Caco-2 (cell line): ENCODE measurements around the gene KCNN3. TPM values are rescaled to one million over a fixed set of nuclear protein-coding genes. Genes with fewer than 3 reads are reported as not detected.

Source experiments
- BruUV-seq: library from RNA; stranded (reverse); fragments of 400-500 nt; replicated peaks from 2 replicates; lab custom pipeline; 2021; lab: Mats Ljungman, UMichigan
- CTCF ChIA-PET: fragments of 300-600 bp; sonication (Branson Sonifier 250); formaldehyde crosslinking; loops from one replicate; lab custom pipeline; 2022; ENCODE audit warnings: antibody characterized with exemption; lab: Charles Lee
- POLR2A ChIA-PET: fragments of 300-600 bp; sonication (Branson Sonifier 250); formaldehyde crosslinking; loops from one replicate; lab custom pipeline; 2022; ENCODE audit warnings: antibody characterized with exemption; lab: Charles Lee
- DNase-seq, 2 experiments: peaks; one replicate each; pipeline versions ENCODE4 v3.0.0 to v3.0.0-alpha.2; 2020 to 2022
- H3K27me3 ChIP-seq: replicated peaks from 2 replicates; pipeline ENCODE4 v1.6.0; 2011; ENCODE audit warnings: low read length; ENCODE audit not compliant: control insufficient read depth, insufficient read depth
- H3K36me3 ChIP-seq: 2 replicates; pipeline ENCODE4 v1.5.1; 2011; ENCODE audit warnings: low read length; ENCODE audit not compliant: control insufficient read depth, insufficient read depth
- H3K4me1 ChIP-seq: fragments of 250-450 bp; sonication (Bioruptor Pico); 2 replicates; pipeline ENCODE4 v1.5.1; 2020; ENCODE audit warnings: mild to moderate bottlenecking
- H3K4me3 ChIP-seq: 2 replicates; pipeline ENCODE4 v1.5.1; 2011; ENCODE audit warnings: low read depth, mild to moderate bottlenecking, control low read depth, low read length
- H3K9me3 ChIP-seq: fragments of 250-450 bp; sonication (Bioruptor Pico); 2 replicates; pipeline ENCODE4 v1.5.1; 2020; ENCODE audit warnings: mild to moderate bottlenecking, moderate library complexity
- H3K27ac Mint-ChIP-seq: one replicate; pipeline ENCODE4 v1.8.0; 2022; ENCODE audit warnings: mixed read lengths; ENCODE audit not compliant: unreplicated experiment
- H3K27me3 Mint-ChIP-seq: one replicate; pipeline ENCODE4 v1.8.0; 2022; ENCODE audit warnings: mixed read lengths; ENCODE audit not compliant: insufficient read depth, unreplicated experiment
- H3K36me3 Mint-ChIP-seq: one replicate; pipeline ENCODE4 v1.8.0; 2022; ENCODE audit warnings: mild to moderate bottlenecking, mixed read lengths; ENCODE audit not compliant: insufficient read depth, unreplicated experiment
- H3K4me1 Mint-ChIP-seq: one replicate; pipeline ENCODE4 v1.8.0; 2022; ENCODE audit warnings: low read depth, mixed read lengths; ENCODE audit not compliant: unreplicated experiment
- H3K4me3 Mint-ChIP-seq: one replicate; pipeline ENCODE4 v1.8.0; 2022; ENCODE audit warnings: mild to moderate bottlenecking, moderate library complexity, mixed read lengths; ENCODE audit not compliant: unreplicated experiment
- H3K9me3 Mint-ChIP-seq: one replicate; pipeline ENCODE4 v1.8.0; 2022; ENCODE audit warnings: mixed read lengths; ENCODE audit not compliant: unreplicated experiment
- intact Hi-C: fragments of 100-400 bp; cut with micrococcal nuclease; formaldehyde crosslinking; loops from one replicate; pipeline ENCODE4 v1.10.0; 2022; ENCODE audit not compliant: unreplicated experiment
- total RNA-seq: library from RNA; stranded (reverse); gene quantifications from 2 replicates; pipeline ENCODE4 v1.2.3, GENCODE V29; 2022
- TF ChIP-seq, protein P1 (sequence below), 2 experiments: fragments of 200-600 bp in 1 of 2; IDR thresholded peaks; 1 replicate in 1 of 2; 2 replicates in 1 of 2; pipeline versions ENCODE4 v1.5.1 to v1.8.0; 2011 to 2022; ENCODE audit warnings: antibody characterized with exemption in 1 of 2, control low read depth in 1 of 2, inconsistent platforms in 1 of 2, low read depth in 1 of 2, low read length in 1 of 2, mild to moderate bottlenecking in 1 of 2, moderate library complexity in 1 of 2; ENCODE audit not compliant: insufficient read depth in 1 of 2, severe bottlenecking in 1 of 2, unreplicated experiment in 1 of 2

KCNN3 gene
- total RNA-seq, 1 experiment from 2014 or later, result 0.05 TPM

DNA sequence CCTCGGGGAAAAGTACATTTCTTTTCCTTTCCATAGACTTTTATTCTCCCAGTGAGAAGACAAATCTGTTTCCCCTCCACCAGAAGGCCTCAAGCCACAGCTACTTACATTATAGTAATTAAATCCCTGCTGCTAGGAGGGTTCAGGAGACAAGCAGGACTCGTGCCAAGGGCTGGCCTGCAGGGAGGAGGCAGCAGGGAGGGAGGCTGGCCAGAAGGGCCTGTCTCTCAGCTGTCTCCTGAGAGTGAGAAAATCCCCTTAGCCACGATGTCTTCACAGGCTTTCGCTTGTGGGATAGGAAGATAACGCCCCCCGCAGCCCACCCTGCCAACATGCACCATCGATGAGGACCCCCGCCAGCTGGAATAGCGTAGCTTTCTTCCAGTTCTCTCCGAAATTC is 14.0 kb downstream of the KCNN3 start:
- POLR2A ChIA-PET, result no interaction called here
- Mint-ChIP-seq H3K4me3 (no peak overlapping the region), H3K36me3 (no peaks in the 10 kb centered on the region), H3K9me3 (no peaks in the 10 kb centered on the region), H3K27ac (no peak overlapping the region), H3K4me1 (no peaks in the 10 kb centered on the region), H3K27me3 (peaks cover 6% of the 10 kb centered on the region)
- H3K36me3 ChIP-seq, result no peaks in the 10 kb centered on the region
- no peaks in the 10 kb centered on the region for H3K4me1 ChIP-seq
- intact Hi-C loops, result no loop called here
- H3K4me3 ChIP-seq, result no peak overlapping the region
- no peaks in the 10 kb centered on the region for H3K27me3 ChIP-seq
- H3K9me3 ChIP-seq, result no peaks in the 10 kb centered on the region
- BruUV-seq, result no TSS peak
- TF ChIP-seq, protein P1, sequence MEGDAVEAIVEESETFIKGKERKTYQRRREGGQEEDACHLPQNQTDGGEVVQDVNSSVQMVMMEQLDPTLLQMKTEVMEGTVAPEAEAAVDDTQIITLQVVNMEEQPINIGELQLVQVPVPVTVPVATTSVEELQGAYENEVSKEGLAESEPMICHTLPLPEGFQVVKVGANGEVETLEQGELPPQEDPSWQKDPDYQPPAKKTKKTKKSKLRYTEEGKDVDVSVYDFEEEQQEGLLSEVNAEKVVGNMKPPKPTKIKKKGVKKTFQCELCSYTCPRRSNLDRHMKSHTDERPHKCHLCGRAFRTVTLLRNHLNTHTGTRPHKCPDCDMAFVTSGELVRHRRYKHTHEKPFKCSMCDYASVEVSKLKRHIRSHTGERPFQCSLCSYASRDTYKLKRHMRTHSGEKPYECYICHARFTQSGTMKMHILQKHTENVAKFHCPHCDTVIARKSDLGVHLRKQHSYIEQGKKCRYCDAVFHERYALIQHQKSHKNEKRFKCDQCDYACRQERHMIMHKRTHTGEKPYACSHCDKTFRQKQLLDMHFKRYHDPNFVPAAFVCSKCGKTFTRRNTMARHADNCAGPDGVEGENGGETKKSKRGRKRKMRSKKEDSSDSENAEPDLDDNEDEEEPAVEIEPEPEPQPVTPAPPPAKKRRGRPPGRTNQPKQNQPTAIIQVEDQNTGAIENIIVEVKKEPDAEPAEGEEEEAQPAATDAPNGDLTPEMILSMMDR (IDR thresholded peaks at IDR 0.05; ENCODE audit: insufficient read depth in 1 of 2, low read depth in 1 of 2, low read length in 1 of 2, severe bottlenecking in 1 of 2, unreplicated experiment in 1 of 2), result no peak
- DNase-seq, result no peak
- CTCF ChIA-PET, result interaction anchor here (1.0 kb wide), 1 partner anchor 11 kb away, joined by 4 read pairs; no protein-coding TSS in a partner anchor

DNA sequence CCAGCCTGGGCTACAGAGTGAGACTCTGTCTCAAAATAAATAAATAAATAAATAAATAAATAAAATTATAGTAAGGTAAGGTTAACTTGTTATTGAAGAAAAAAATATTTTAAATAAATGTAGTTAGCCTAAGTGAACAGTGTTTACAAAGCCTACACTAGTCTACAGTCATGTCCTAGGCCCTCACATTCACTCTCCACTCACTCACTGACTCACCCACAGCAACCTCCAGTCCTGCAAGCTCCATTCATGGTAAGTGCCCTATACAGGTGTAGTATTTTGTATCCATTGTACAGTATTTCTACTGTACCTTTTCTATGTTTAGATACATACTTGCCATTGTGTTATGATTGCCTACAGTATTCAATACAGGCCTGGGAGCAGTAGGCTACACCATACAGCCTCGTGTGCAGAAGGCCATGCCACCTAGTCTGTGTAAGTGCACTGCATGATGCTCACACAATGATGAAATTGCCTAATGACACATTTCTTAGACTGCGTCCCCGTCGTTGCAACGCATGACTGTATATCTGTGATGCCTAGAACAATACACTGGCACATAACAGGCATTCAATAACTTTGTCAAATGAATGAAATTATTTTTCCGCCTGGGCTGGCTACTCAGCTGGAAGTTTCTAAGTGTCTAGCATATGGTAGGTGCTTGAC is 14.8 kb downstream of the KCNN3 start:
- no peaks in the 10 kb centered on the region for H3K36me3 Mint-ChIP-seq
- Histone ChIP-seq H3K9me3 (no peaks in the 10 kb centered on the region), H3K4me1 (no peaks in the 10 kb centered on the region), H3K27me3 (no peaks in the 10 kb centered on the region), H3K4me3 (no peak overlapping the region), H3K36me3 (no peaks in the 10 kb centered on the region)
- no peaks in the 10 kb centered on the region for H3K4me1 Mint-ChIP-seq
- no peak for DNase-seq
- intact Hi-C loops, result no loop called here
- CTCF ChIA-PET, result no interaction called here
- H3K4me3 Mint-ChIP-seq, result no peak overlapping the region
- no peak overlapping the region for H3K27ac Mint-ChIP-seq
- H3K9me3 Mint-ChIP-seq, result no peaks in the 10 kb centered on the region
- peaks cover 6% of the 10 kb centered on the region for H3K27me3 Mint-ChIP-seq
- BruUV-seq, result no TSS peak
- POLR2A ChIA-PET, result no interaction called here
- TF ChIP-seq, protein P1 (IDR thresholded peaks at IDR 0.05; ENCODE audit: insufficient read depth in 1 of 2, low read depth in 1 of 2, low read length in 1 of 2, severe bottlenecking in 1 of 2, unreplicated experiment in 1 of 2), result no peak

DNA sequence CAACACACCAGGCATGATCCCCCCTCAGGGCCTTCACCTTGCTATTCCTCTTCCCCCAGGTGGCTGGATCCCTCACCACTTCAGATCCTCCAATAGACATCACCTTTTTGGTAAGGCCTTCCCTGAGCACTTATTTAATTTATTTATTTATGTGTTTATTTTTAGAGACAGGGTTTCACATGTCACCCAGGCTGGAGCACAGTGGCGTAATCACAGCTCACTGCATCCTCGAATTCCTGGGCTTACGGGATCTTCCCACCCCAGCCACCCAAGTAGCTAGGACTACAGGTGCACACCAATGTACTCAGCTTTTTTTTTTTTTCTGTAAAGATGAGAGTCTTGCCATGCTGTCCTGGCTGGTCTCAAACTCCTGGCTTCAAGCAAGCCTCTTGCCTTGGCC is 17.2 kb downstream of the KCNN3 start:
- no TSS peak for BruUV-seq
- Histone ChIP-seq H3K9me3 (no peaks in the 10 kb centered on the region), H3K36me3 (no peaks in the 10 kb centered on the region), H3K27me3 (no peaks in the 10 kb centered on the region), H3K4me3 (no peak overlapping the region), H3K4me1 (no peaks in the 10 kb centered on the region)
- H3K36me3 Mint-ChIP-seq, result no peaks in the 10 kb centered on the region
- peaks cover 12% of the 10 kb centered on the region for H3K27me3 Mint-ChIP-seq
- H3K27ac Mint-ChIP-seq, result no peak overlapping the region
- H3K9me3 Mint-ChIP-seq, result no peaks in the 10 kb centered on the region
- H3K4me1 Mint-ChIP-seq, result no peaks in the 10 kb centered on the region
- CTCF ChIA-PET, result no interaction called here
- no peak overlapping the region for H3K4me3 Mint-ChIP-seq
- no peak for DNase-seq
- intact Hi-C loops, result no loop called here
- TF ChIP-seq, protein P1 (IDR thresholded peaks at IDR 0.05; ENCODE audit: insufficient read depth in 1 of 2, low read depth in 1 of 2, low read length in 1 of 2, severe bottlenecking in 1 of 2, unreplicated experiment in 1 of 2), result no peak
- POLR2A ChIA-PET, result no interaction called here
